KBM-7 (cell line): ENCODE data around the gene TXNL1.

ENCODE experiments used
- DNase-seq: peaks from one replicate; pipeline ENCODE4 v3.0.0-alpha.2; 2015
- in situ Hi-C: fragments of 300-500 bp; cut with MboI; formaldehyde crosslinking; loops from 2 replicates; pipeline ENCODE4 v1.14.3; 2020; ENCODE audit warnings: low sequenced_read_pairs, low pct_unique_long_range_greater_than_20kb, mixed read lengths

The TXNL1 gene

DNA sequence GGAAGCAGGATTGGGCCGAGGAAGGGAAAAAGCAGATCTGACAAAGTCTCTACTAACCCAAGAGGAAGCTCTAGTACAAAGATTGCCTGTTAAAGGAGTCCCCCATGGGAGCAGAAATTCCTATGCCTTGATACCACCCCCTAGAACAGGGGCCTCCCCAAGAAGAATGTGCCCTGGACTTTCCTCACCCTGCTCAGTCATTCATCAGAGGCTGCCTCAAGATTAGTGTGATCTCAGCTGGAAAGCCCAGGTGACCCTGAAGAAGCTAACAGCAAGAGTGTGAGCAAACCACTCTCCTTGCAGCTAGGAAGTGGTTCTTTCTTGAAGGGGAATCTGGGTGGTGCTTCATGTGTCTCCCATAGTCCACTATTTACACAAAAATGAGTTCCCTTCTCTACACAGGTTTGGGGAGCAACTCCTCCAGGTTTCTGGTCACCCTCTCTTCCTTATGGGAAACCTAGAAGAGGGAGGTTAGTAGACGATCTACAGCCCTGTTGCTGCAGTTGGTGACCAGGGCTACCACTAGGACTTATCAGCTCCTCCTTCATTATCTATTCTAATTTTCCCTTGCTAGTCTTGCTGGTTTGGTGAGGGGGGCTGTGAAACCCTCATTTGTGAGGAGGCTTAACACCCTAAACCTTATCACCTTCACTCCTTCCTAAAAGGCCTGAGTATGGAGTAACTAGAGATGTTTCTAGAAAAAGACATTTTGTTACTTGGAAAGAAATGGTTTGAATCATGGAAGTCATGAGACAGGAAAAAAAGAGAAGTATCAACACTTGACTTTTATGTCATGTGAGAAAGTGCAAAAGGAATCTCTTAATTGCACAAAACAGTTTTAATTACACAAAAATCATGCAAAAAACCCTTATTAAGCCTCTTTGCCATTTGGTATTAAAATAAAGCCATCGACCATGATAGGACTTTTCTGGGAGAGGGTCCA is 9.8 kb upstream of the TXNL1 start:
- in situ Hi-C loops: no loop called here
- DNase-seq: no peak

DNA sequence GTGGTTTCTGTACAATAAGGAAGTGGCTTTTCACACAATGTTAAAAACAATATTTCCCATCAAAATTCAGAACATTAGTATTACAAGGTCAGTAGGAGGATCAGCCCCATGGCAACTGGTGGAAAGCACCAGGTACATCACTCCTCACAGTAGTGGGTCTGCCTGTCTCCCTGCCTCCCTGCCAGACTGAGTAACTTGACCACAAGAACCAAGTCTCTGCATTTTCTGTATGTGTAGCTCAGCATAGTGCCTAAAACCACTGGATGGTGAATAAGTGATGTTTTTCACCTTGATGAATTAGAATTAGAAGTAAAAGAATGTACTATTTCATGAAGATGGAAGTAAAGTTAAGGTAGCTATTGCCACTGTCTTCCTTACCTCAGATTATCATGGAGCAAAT is 8.7 kb upstream of the TXNL1 start:
- no peak for DNase-seq
- in situ Hi-C loops: no loop called here

DNA sequence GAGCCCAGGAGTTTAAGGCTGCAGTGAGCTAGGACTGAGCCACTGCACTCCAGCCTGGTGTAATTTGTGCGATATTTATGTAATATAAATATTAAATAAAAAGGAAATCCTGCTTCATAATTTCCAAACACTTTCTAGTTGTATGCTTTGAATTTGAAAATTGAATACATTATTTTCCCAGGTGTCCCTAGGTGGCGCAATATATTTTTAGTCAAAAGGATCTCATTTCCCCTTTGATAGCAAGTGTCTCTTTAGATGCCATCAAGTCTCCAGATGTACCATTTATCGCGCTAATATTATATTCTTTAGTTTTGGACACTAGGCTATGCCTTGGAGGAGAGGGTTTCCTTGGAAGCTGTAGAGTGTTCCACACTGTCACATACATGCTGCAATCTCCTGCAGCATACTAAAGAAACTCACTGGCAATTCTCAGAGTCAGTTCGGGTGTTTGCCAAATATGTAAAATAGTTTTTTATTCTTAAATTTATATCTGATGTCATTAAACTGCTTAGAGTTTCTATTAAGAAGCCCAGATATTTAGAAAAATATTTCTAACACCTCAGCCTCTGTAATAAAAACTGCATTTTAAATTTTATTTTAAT is 7.1 kb upstream of the TXNL1 start:
- peak; percentile 40 for DNase-seq
- in situ Hi-C loops: no loop called here

DNA sequence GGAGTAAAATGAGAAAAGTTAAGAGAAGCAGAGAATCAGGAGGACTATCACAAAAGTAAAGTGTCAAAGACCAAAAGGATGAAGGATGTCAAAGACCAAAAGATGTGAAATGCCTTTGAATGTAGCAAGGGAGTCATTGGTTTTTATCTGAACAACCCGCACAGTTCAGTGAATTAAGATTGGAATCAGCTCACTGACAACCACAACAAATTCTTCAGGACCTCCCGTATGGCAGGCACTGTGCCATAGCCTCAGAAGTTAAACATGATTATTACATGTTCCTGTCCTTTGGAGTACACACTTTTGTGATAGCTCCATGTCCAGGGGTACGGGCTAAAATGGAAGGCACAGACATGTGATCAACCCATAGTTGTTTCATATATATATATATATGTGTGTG is 5.0 kb upstream of the TXNL1 start:
- in situ Hi-C loops: no loop called here
- no peak for DNase-seq

DNA sequence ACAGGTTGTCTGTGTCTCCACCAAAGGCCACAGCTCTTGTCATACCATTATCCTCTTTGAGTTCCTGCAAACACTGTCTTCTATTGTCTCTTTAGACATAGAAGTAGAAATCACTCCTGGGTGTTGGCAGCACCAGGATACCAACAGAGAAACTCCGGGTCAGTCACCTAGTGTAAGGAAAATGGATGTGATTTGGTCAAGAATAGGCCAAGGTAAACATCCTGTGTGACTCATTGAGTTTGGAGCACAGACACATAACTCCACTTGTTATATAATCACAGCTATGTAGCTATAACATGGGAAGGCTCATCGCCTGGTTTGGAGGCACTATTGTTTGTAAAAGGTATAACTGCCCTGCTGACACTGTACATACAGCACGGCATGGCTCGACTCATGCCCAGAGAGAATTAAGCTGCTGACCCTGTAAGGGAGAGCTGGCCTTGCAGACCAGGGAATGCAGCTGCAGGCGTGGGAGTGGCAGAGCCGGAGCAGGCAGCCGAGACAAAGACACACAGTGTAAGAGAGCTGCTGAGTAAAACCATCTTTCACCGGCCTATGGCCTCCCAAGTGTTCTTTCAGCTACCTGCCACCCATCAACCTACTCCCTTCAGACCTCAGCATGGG is 3.4 kb upstream of the TXNL1 start:
- no peak for DNase-seq
- in situ Hi-C loops: no loop called here

DNA sequence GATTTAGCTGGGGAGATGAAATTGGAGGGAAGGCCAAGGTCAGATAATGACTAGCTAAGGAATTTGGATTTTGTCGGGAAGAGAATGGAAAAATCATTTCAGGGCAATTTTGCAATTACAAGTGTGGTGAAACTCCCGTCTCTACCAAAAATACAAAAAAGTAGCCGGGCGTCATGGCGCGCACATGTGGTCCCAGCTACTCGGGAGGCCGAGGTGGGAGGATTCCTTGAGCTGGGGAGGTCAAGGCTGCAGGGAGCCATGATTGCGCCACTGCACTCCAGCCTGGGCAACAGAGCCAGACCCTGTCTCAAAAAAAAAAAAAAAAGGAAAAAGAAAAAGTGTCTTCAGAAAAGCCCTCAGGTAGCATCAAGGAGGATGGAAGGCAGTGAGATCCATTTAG is 1.2 kb upstream of the TXNL1 start:
- in situ Hi-C loops: no loop called here
- DNase-seq: no peak

DNA sequence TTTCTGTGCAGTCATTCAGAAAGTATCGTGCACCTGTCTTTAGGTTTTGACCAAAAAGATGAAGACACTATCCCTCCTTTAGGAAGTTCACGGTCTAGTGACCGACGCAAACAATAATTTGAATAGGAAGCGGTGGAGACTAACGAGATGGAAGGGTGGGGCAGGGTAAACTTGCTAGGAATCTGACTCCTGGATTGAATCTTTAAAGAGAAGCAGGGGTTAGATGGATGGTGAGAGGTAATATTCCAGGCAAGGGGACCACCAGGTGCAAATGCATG is 651 bp upstream of the TXNL1 start:
- in situ Hi-C loops: no loop called here
- DNase-seq: no peak

DNA sequence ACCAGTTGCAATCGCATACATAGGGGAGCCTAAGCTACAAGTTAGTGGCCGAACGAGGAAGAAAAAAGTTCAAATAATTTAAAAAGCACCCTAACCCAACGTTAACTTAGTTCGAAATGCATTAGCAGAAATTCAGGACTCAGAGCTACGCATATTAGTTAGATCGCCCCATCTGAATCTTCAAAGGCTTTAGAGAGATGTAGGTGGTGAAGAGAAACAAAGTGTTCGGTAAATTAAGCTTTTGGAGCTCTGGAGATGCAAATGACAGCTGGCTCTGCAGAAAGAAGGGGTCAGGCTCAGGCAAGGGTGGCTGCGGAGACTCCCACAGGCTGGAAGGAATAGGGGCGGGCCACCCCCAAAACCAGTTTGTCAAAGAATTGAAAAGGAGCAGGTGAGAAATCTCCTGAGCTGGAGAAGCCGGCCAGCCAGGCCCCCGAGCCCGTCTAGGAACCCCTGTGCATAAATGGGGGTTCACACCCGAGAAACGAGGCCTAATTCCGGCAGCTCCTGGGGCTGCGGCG is 621 bp downstream of the TXNL1 start:
- in situ Hi-C loops: no loop called here
- DNase-seq: peak; percentile 31

DNA sequence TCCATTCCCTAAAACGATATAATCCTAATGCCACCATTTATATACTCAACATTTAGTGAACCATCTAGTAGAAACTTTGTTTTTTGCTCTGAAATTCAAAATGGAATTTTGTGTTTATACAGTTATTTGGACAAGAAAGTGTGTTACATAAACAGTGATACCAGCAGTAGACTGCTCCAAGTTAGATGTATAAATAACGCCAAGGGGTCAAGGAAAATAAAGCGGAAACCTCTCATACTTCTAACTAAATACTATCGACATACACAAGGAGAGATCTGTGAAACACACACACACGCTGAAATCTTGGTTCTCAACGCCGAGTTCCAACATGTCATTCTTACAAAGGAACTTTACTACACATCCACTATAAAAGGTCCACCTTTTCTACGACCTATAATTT is 1.2 kb downstream of the TXNL1 start:
- in situ Hi-C loops: no loop called here
- DNase-seq: peak; percentile 28

DNA sequence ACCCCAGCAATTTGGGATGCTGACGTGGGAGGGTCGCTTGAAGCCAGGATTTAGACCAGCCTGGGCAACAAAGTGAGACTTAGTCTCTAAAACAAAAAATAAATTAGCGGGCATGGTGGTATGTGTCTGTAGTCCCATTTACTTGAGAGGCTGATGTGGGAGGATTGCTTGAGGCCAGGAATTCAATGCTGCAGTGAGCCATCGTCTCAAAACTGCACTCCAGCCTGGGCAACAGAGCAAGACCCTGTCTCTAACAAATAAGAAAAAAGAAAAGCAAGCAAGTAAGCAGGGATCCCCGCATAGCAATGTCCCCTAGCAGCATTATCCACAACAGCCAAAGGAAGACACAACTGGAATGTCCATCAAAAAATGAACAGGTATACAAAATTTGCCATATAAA is 3.4 kb downstream of the TXNL1 start:
- in situ Hi-C loops: no loop called here
- no peak for DNase-seq

DNA sequence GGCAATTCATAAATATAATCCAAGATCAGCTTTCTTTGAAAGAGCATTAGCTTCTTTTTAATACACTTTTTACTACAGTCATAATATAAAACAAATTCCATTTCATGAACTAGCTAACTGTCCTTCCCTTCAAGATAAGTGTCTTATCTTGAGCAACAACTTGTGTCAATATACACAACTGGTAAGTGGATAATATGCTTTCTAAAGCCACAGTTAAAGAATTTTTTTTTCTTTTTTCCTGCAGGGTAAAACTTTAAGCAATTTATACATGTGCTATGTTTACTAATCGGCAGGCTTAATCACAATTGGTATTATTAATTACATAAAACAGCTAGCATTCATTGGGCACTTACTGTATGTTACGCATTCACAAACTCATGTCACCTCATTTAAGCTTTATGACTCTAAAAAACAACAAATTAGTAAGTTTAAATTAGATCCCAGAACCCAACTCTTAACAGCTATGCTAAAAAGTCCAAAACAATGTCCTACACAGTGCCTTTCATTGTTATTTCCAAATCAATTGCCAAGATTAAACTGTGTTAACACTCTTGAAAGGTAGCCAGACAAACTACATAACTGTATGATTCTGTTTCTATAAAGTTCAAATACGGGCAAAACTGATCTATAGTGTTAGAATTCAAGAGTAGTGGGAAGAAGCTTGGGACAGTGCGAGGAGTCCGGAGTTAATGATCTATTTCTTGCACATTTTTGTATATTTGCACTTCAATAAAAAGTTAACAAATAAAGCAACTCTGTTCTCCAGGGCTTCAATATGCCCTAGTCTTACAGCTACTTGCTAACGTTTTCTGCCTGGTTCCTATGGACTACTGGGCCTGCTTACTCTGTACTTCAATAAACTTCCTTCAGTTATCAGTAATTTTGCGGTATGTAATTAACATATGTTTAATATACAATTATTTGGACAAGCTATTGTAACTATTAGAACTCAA is 6.0 kb downstream of the TXNL1 start:
- in situ Hi-C loops: no loop called here
- DNase-seq: no peak

DNA sequence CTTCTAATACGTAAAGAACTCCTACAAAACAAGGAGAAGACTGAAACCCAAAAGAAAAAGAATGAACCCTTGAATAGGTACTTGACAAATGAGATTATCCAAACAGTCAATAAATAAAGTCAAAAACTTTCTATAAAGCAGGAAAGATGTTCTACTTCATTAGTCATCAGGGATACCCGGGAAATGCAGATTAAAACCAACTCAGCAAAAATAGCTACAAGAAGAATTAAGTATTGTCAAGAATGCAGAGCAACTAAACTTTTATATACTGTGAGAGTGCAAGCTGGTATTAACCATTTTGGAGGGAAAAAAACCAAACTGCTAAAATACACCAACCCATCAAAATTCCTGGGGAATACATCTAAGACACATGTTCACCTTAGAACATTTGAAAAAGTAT is 10.4 kb downstream of the TXNL1 start:
- DNase-seq: no peak
- in situ Hi-C loops: no loop called here

DNA sequence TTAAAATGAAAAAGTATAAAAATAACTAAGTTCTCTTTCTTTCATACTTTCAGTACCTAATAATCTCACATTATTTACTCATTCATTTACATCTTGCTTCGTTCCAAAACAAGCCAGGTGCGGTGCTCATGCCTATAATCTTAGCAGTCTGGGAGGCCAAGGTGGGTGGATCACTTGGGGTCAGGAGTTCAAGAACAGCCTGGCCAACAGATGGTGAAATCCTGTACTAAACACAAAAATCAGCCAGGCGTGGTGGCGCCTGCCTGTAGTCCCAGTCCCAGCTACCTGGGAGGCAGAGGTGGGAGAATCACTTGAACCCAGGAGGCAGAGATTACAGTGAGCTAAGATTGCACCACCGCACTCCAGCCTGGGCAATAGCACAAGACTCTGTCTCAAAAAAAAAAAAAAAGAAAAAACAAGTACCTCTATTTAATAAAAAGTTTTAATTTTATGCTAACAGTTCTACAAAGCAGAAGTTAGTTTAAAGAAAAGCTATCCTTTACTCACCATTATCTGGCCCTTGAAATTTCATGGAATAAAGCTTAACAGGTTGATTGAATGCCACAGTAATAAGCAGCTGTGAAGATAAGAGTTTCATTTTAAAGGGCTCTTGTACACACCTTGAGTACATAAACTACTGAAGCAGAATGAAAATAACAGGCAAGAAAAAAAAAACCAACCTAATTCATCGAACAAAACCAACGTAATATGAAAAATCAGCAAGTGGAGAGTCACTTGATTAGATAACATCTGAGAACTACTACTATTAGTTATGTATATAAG is 22.5 kb downstream of the TXNL1 start:
- in situ Hi-C loops: no loop called here
- no peak for DNase-seq

DNA sequence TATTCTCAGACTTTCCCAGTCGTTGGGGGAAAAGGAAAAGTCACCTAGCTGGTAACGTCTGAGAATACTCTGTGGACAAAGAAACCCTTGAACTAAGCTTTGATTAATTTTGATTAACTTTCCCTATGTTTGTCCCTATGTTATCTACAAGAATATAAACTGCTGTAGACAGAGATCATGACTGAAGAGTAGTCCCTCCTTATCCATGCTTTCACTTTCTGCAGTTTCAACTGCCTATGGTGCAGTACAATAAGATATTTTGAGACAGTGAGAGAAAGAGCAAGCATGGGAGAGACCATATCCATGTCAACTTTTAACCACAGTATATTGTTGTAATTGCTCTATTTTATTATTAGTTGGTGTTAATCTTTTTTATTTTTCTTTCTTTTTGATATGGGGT is 31.8 kb downstream of the TXNL1 start:
- no peak for DNase-seq
- in situ Hi-C loops: no loop called here

DNA sequence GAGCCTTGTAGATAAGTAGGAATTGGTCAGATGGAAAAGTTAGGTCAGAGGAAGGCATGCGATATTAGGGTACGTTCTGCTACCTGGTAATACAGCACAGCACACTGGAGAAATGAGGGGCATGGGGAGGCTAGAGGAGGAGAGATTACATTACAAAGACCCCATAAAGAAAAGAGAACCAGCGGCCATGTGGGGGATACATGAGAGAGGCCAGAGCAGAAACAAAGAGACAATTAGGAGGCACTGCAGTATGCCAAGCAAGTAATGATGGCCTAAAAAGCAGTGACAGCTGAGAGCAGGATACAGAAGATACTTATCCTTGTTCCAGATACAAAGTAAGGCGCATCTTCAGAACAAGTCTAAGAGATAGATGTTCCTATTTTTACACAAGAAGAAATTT is 40.0 kb downstream of the TXNL1 start:
- DNase-seq: no peak
- in situ Hi-C loops: no loop called here

DNA sequence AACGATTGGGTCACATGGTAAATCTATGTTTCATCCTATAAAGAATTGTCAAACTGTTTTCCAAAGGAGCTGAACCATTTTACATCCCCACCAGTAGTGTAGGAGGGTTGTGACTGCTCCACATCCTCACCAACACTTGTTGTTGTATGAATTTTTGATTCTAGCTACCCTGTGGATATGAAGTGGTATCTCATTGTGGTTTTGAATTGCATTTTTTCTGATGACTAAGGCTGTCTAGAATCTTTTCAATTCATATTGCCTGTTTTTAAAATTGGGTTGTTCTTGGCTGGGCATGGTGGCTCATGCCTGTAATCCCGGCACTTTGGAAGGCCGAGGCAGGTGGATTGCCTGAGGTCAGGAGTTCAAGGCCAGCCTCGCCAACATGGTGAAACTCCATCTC is 44.5 kb downstream of the TXNL1 start:
- in situ Hi-C loops: no loop called here
- no peak for DNase-seq

DNA sequence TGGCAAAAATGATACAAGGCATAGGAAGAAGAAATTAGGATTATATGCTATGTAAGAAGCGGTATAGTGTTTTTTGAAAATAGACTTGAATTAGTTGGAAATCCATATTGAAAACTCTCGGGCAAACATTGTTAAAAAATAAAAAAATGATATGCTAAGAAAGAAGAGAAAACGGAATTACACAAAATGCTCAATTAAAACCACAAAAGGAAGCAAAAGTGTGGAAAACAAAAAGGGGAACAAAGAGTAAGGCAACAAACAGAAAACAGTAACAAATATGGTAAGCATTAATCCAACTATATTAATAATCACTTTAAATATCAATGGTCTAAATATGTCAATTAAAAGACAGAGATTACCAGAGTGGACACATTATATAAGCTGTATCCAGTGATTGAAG is 58.4 kb downstream of the TXNL1 start:
- no peak for DNase-seq
- in situ Hi-C loops: no loop called here

DNA sequence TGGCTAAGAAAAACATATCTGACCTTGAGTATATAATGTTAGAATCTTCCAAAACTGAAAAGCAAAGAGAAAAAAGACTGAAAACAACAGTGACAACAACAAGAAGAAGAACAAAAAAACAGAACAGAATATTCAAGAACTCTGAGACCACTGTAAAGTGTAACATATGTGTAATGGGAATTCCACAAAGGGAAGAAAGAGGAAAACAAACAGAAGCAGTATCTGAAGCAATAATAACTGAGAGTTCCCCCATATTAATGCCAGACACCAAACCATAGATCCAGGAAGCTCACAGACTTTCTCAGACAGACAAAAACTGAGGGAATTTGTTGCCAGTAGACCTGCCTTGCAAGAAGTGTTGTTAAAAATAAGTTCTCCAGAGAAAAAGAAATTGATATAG is 58.9 kb downstream of the TXNL1 start:
- no peak for DNase-seq
- in situ Hi-C loops: no loop called here
